Activated CD4-positive, alpha-beta T cell treated with anti-CD3 and anti-CD28 coated beads for 4 hours (primary cell): ENCODE results near the gene BACH2.
"Not testable (repeated sequence)": the region's sequence is repeated elsewhere in the genome, so short reads cannot be mapped to it uniquely, and the experiment has no call there.

Experiments
- DNase-seq, 2 donors: peaks; one replicate each; pipeline ENCODE4 v3.0.0-alpha.2; 2020

Gene BACH2

DNA sequence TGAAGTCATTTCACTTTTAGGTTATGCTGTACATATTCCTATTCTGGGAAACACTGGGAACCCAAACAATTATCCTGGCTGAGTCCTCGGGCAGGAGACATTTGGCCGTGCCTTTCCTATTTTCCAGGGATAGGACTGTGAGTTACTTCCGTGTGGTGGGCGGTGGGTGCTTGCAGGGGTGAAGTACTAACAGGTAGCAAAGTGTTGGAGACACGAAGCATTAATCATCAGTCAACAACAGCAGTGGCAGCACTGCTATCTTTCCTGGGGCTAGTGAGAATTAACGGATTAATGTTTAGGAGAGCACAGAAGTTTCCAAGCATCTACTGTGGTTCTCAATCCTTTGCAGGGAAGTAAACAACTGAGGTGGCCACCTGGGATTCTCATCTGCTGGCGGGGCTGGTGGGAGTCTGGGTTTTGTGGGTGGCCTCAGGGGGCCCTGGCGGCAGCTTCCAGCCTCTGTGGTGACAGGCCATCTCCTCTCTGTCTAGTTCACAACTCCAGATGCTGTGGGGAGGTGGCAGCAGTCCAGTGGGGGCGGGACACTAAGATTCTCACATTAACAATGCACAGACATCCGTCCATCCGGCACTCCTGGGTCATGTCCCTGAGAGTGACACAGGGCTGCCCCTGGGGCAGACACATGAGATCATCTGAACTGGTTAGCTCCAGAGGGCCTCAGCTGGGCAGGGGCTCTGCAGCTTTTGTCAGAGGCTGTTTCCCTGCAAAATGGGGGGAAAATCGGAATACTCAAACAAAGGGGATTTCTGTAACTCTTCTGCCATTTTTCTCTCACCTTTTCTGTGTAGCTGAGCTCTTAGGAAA, 311.5 kb downstream of the BACH2 start:
- DNase-seq: no peak

DNA sequence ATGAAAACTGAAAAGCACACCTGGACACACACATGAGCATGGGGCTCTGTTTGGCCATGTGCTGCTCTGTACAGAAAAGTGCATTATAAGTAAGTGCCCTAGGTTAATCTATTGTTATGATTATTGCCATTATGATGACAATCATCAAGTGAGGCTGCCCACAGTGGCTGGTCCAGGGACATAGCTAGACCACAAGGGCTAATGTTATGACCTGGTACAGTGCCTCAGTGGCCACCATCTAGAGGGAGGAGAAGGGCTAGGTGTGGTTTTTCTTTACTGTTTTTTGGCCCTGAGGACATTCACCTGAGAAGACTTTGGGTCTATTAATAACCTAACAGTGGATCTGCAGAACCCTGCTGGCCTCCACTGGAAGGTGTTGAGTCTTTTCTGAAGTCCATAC, 316.3 kb downstream of the BACH2 start:
- no peak for DNase-seq

DNA sequence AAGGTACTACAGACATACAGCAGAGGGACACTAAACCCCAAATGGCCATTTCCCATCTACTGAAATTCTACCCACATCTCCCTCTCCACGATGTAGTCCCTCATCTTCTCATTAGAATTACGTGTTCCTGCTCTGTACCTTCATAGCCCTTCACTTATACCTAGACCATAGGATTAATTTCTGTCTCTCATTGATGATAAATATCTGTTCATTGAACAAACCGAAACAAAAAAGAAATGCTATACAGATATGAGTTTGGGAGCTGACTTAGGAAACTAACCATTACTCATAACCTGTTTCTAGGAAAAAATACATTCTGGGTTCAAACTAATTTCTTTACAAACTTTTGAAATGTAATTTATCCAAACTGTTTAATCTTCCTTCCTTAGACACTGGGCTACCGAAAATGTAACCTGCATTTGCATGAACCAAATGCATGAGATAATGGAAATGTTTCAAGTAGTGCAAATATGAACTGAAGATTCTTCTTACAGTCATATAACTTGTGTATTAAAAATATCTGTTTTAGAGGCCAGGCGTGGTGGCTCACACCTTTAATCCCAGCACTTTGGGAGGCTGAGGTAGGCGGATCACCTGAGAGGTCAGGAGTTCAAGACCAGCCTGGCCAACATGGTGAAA, 317.0 kb downstream of the BACH2 start:
- no peak for DNase-seq

DNA sequence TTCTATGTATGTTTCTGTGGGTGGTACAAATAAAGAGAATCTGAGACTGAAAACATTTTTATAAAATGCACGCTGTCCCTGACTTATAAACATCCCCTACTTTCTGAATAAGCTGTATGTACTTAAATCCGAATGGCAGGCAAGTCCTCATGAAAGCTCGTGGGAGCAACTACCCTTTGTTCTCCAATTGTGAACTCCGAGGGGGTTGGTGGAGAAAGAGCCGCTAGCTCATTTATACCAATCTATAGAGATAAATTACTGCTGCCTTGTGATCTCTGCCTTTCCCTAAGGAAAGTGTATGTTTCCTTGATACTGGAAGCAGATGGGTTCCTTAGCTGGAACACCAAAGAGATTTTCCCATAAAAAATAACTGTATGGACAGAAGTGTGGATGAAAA, 317.9 kb downstream of the BACH2 start:
- DNase-seq: no peak

DNA sequence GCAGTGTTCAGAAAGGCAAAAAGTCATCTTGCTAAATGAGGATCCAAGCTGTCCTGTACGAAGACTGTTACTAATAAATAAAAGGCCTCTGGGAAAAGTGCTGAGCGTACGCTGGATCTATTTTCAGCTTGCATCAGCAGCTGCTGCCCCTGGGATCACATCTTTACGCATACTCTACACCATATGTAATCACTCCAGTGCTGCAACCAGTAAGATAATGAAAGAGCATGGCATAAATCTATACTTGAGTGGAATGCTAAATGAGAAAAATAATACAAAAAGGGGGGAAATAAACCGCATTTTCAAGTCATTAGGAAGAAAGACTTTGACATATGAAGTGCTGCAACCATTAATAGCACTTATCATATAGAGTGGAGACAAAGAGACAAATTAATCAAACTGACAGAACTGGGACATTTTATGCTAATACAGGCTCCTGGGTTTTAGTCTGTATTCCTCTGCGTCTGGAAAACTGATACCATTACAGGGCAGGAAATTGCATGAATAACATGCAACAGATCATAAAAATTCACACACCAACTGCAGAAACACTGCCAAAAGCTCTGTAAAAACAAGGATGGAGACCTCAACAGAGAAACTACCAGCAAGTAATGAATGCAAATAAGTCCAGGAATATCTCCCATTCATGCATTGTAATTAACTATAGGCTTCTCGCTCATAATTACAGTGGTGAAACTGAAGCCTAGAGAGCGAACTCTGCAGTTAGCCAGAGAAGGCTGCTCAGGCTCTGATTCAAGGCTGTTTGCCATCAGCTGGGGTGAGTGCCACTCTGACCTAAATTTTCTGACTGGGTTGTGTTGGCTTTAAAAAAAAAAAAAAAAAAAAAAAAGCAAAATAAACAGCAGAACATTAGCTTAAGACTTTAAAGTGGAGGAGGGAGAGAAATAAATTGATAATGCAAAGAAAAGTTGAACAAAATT, 318.6 kb downstream of the BACH2 start:
- DNase-seq: no peak

DNA sequence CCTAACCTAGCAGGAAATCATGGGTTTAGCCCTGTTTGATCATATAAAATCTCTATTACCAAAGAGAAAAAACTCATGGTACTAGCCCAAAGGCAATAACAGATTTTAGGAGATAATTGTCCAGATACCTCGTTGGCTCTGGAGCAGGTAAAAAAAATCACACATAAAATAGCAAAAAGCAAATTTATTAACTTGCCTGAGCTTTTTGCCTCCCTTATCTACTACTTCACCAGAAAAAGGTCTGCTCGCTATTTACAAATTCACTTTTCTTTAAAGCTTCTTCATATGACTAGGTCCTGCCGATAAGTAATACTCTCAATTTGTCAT, 320.0 kb downstream of the BACH2 start:
- DNase-seq: no peak

DNA sequence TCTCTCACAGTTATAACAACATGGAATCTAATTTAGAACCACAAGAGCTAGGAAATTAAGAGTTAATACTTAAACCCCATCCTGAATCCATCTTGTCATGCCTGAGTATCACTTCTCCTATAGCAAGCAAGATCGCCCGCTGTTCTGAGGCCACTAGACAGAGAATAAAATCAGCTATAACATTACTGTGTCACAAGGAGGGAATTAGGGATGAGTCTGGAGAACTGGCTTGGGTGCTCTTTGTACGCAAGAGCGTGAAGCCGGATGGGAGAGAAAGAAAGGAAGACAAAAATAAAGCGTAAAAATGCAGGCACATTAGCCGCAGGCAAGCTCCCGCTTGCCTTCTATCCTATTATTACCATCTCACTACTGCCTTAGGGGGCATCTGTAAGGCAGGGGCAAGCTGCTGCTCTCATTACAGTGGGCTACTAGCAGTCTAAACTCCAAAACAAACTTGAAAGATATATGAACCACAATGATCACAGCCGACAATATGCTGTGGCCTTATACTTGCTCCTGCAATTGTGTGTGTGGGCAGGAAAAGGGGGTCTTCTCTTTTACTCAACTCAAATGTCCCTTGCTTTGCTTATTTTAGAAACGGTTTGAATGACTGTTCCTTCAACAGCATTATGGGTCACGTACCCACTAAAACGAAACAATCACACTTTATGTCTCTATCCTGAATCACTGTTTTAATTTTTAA, 320.5 kb downstream of the BACH2 start:
- DNase-seq: no peak

DNA sequence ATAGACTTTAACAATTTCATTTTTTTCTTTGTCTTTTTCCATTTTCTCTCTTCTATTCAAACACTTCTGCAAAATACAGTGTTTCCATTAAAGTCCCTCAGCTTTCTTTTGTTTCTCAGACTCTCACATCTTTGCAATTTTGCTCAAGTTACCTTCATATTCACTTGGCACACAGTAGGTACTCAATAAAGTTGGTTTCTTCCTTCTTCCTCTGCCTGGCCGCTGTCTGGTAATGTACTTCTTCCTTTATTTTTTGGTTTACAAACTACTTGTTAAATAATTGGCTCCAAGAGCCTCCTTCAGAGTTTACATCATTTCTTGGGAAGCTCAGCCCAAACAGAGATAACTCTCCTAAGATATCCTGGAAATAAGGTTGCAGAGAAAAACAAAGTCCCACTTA, 321.3 kb downstream of the BACH2 start:
- DNase-seq: no peak

DNA sequence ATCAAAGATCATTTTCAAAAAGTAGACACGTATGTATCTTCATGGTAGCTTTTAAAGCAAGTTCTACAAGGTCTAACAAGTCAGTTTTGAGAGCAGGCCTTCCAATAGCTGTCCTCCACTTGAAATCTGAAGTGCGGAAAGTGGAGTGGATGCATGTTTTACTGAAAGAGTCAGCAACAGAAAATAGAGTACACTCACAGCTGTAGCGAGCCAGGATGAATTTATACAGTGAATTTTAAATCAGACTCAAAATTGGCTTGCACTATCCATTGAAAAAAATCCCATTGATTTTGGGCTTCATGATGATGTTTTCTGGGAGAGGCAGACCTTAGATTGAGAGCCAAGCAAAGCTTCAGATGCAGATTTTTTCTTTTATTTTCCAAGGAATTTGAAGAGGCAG, 321.8 kb downstream of the BACH2 start:
- DNase-seq: no peak

DNA sequence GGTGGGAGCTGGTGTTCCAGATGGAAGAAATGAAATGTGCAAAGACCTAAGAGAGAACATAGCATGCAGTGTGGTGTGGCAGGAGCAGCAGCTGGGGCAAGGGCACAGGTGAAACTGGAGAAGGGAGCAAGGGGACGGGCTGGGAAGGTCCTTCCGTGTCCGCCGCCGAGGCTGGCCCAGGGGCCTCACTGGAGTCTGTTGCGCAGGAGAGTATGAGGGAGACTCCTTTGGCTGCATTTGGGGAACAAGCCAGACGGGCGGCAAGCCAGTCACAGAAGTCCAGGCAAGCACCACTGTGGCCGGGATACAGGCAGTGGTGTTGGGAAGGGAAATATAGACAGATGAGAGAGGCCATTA, 324.6 kb downstream of the BACH2 start:
- DNase-seq: no peak

DNA sequence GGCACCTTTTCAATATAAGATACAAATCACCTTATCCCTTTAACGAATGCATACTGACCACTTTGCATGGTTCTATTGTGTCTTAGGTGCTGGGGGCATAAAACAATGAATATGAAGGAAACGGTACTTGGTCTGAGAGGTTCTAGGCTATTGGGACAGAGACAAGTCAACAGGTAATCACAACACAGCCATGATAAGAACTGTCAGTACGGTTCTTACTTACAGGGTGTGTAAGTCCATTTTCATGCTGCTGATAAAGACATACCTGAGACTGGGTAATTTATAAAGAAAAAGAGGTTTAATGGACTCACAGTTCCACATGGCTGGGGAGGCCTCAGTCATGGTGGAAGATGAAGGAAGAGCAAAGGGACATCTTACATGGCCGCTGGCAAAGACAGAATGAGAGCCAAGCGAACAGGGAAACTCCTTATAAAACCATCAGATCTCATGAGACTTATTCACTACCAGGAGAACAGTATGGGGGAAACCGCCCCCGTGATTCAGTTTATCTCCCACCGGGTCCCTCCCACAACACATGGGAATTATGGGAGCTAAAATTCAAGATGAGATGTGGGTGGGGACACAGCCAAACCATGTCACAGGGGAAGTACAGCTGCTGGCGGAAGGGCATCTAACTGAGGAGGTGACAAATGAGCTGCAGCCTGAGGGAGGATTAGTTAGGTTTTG, 325.2 kb downstream of the BACH2 start:
- DNase-seq: not testable (repeated sequence)

DNA sequence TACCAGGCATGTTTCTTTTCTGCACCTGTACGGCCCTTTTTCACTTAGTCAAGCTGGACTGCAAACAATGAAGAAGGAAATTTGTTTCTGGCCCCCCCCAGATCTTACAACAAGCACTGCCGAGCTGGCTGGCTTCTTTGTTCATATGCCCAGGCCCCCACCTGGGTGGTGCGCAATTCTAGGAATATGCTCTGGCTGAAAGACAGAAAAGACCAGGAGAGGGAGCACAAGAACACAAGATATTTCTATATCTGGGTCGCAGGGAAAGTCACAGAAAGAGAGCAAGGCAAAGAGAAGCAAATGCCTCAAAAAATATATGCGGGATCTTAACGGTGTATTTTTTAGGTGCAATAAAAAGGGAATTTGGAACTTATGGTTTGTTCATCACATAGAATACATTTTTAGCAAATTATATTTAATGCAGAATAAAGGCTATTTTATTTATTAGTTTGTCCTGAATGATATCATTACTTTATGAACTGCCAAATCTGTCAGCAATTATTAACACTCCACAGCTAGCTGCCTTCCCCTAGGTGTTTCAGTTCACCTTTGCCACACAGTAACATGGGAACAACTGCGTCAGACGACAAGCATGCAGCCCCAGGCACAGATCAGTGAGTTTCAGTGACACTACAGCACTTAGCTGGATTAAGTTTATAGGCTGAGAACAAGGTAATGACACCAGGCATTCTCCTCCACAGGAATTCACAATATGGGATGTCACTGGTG, 325.9 kb downstream of the BACH2 start:
- DNase-seq: no peak

DNA sequence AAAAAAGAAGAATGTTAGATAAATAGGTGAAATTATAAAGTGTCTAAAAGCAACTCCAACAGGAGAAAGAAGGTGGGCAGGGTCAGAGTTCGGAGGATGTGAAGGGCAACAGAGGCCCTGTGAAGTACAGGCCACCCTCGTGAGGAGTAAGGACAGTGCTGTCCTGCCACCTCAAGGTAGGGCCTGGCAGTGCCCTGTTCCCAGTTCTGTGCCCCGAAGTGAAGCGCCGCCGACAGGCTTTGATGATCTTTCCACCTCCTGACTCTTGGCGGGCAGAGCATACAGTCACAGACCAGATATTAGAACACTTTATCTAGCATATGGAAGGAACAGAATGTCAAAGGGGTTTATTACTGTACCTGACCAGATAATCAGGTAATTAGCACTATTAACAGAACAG, 326.6 kb downstream of the BACH2 start:
- DNase-seq: no peak

DNA sequence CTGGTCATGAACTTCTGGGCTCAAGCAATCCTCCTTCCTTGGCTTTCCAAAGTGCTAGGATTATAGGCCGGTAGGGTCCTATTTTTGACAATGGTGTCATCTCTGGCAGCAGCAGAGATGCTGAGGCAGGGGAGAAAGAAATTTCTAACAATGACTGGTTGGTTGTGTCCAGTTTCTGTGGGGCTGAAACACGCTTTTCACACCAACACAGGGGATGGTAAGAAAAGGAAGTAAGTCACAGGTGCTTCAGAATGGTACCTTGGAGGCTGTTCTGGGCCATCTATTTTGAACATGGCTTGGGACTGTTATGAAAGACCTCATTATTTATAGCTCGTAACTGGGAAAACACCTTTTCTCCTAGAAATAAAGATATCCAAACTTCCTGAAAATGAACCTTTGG, 329.7 kb downstream of the BACH2 start:
- no peak for DNase-seq

DNA sequence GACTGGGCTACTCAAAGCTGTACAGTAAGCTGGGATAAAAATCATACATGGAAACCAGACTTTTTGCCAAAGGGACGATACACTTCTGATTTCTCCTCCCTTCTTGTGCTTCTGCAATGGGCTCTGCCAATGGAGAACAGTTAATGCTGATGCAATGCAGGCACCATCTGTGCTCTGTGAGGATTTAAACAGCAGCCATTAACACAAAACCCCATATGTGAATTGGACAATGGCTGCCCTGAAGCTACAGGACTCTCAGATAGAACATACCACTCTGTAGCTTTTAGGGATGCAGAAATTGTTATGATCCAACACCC, 330.5 kb downstream of the BACH2 start:
- no peak for DNase-seq

DNA sequence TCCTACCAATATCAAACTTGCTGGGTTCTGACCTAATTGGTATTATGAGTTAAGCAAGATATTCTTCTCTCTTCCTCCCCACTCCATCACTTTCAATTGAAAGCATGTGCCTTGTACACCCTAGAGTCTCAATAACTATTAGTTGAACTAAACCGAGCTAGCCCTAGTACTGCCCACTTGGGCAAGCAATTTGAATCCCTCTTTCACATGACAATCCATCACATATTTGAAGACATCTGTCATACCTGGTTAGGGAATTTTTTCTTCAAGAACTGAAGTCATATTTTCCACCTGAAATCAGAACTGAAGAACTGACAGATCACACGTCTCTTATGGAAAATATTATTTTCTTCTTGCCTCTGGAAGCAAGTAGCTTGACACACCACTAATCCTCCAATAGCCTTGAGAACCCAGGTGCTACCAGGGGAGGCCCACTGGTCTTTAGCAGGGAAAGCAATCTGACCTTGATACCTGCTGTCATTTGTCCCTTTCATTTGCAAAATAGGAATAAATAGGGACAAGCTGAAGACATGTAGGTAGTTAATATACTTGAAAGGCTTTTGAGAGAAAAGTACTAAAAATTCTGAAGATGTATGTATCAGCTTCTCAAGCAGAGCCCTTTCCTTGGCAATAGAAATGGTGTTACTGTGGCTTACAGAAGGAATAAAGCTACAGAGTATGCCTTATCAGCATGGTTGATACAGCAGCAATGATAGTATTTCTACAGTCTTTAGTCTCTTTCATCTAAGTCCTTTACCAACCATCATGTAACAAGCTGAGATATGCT, 331.0 kb downstream of the BACH2 start:
- no peak for DNase-seq

DNA sequence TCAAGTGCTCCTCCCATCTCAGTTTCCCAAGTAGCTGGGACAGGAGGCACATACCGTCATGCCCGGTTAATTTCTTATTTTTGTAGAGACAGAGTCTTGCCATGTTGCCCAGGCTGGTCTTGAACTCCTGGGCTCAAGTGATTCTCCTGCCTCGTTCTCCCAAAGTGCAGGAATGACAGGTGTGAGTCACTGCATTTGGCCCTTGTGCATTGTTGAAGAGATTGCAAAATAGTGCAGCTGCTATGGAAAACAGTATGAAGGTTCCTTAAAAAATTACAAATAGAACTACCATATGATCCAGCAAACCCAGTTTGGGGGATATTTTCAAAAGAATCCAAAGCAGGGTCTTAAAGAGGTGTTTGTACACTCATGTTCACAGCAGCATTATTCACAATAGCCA, 333.3 kb downstream of the BACH2 start:
- DNase-seq: no peak

DNA sequence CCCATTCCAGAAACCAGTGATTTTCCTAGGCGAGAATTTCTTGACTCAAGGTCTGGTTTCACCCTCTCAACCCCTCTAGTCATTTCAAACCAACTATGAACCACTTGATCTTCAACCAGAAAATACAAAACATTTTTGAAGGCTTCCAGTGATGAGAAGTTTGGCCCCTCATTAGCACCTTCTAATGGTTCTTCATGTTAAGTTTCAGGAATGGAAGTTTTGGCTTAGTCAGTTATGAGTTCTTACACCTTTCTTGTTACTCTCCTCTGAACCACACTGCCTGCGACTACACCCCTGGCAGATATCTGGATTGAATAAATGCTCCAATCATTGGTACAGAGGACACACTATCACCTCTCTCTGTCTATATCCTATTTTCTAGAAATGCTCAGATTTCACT, 335.2 kb downstream of the BACH2 start:
- DNase-seq: no peak

DNA sequence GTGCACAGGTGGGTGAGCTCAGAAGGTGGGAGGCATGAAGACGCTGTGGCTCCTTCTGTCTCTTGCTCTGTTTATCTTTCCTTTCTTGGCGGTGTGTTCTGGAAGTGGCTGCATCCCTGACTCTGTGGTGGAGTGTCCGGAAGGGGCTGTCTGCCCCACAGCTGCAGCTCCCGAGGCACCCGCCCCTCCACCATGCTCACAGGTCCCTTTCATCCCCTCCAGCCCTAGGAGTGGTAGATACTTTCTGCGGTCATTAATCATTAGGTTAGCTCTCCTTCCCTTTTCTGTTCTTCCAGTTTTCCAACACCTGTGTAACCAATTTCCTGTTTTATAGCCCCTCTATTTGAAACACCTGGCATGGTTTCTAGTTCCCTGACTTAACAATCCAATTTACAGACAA, 336.8 kb downstream of the BACH2 start:
- DNase-seq: no peak

DNA sequence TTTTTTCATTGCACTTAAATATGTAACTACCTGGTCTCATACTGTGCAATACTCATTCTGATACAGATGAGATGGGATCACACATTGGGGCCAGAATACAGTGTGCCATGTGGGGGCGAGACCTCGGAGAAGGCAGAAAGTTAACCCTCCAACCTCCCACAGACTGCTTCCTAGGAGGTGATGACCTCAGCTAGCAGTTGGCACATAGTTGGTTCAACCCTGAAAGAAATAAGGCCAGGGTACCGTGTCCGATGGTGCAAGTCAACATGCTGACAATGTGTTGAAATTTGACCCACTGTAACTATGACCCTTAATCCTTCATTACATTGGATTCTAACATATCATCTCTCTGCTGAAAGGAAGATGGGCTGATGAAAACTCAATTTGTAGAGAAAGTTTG, 340.5 kb downstream of the BACH2 start:
- DNase-seq: no peak

DNA sequence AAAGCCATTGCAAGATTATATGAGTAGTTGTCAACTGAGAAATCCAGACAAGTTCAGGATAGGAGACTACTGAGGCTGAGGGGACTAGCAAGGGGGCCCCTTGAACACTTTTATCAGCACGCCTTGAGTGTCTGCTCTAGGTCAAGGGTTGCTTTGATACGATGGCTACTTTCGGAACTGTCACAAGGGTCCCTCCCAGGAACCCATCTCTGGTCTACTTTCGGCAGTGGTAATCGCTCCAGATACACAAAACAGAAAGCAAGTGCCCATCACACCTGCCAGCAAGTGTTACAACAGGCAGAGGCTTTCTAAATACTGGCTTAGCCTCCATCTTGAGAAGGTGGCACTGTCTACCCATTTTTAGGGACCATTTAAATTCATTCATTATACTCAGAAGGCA, 341.3 kb downstream of the BACH2 start:
- no peak for DNase-seq
